Pancreas (tissue), 10 donors: ENCODE data around the gene GPR85. TPM values are rescaled to one million over a fixed set of nuclear protein-coding genes. Genes with fewer than 3 reads are reported as not detected.

Experiments used
- ATAC-seq, 4 donors: fragments of 200-7000 bp; cut with Tn5 transposase; one replicate each; pipeline versions ENCODE4 v1.8.0 to v1.9.1; 2020; ENCODE audit warnings: mild to moderate bottlenecking in 4 of 4, moderate library complexity in 4 of 4
- DNase-seq, 6 donors: peaks; one replicate each; pipeline ENCODE4 v3.0.0-alpha.2; 2020
- FAIRE-seq: peaks from 2 replicates; lab custom pipeline; 2012; peaks lifted over from hg19 to GRCh38; lab: Jason Lieb, UNC
- H3K27ac ChIP-seq, 4 donors: fragments of 200-600 bp; sonication (generic); 1 replicate in 3 of 4; 2 replicates in 1 of 4; pipeline versions ENCODE4 v1.5.0 to v1.8.0; 2020
- H3K27me3 ChIP-seq, 4 donors: fragments of 200-600 bp; one replicate each; pipeline ENCODE4 v1.8.0; 2021
- H3K36me3 ChIP-seq, 3 donors: fragments of 200-600 bp; sonication (generic) in 1 of 3; one replicate each; pipeline versions ENCODE4 v1.5.0 to v1.8.0; 2020 to 2021
- H3K4me1 ChIP-seq, 3 donors: fragments of 200-600 bp; one replicate each; pipeline ENCODE4 v1.8.0; 2021
- H3K4me3 ChIP-seq, 4 donors: fragments of 200-600 bp; sonication (generic) in 2 of 4; one replicate each; pipeline versions ENCODE4 v1.5.0 to v1.8.0; 2020 to 2021
- H3K9me3 ChIP-seq, 4 donors: fragments of 200-600 bp; one replicate each; pipeline ENCODE4 v1.8.0; 2021
- CTCF ChIP-seq, 4 donors: fragments of 200-600 bp; sonication (generic) in 3 of 4; IDR thresholded peaks; one replicate each; pipeline versions ENCODE4 v1.5.0 to v1.8.0; 2021; ENCODE audit warnings: antibody characterized with exemption in 4 of 4
- WGBS, 2 donors: extraction: QIAGEN DNeasy Blood & Tissue Kit; methylation state at CpG; one replicate each; pipeline ENCODE4 v1.1.7; 2013; 5-methylcytosine and 5-hydroxymethylcytosine counted together
- intact Hi-C, 3 donors: fragments of 100-400 bp; cut with DNase I; formaldehyde crosslinking; loops; one replicate each; pipeline versions ENCODE4 v1.11.1 to v1.14.2; 2022
- polyA plus RNA-seq, 2 donors: library from polyadenylated mRNA; stranded (reverse); fragments of 200-250 nt; gene quantifications; one replicate each; pipeline ENCODE4 v1.2.3, GENCODE V29; 2013
- total RNA-seq, 6 donors: library from RNA; stranded (reverse); fragmentation: NEBNext Ultra II Directional in 4 of 6; extraction: Animal tissue kit (Norgen Biotek cat#: 25700) in 4 of 6; gene quantifications; one replicate each; pipeline versions ENCODE4 v1.2.1 to v1.2.4, GENCODE V29; 2021 to 2023
- donor health status: healthy with polysubstance abuse.
- donor health status: DM: no; HTN: no; CAD: no; lungs with moderate emphysema.
- donor health status: DM: no; HTN: no; CAD: no.
- donor health status: control.
- donor health status: control.
- donor health status: Bipolar disorder and iron deficiency.
- donor health status: DM: yes; HTN: yes; CAD: no.
- donor health status: DM: no; HTN: no; CAD: no.
- donor health status: DM: no; HTN: no; CAD: no.
- donor health status: DM: yes; HTN: yes; CAD: no.

Gene GPR85, protein sequence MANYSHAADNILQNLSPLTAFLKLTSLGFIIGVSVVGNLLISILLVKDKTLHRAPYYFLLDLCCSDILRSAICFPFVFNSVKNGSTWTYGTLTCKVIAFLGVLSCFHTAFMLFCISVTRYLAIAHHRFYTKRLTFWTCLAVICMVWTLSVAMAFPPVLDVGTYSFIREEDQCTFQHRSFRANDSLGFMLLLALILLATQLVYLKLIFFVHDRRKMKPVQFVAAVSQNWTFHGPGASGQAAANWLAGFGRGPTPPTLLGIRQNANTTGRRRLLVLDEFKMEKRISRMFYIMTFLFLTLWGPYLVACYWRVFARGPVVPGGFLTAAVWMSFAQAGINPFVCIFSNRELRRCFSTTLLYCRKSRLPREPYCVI
- total RNA-seq, result under 1 TPM in 5 of 6 donors, not detected in 1; 0.06 to 0.28 (median 0.23) TPM
- 1 to 10 TPM in 1 of 2 donors, under 1 TPM in 1; 0.11 to 1.2 TPM for polyA plus RNA-seq

DNA sequence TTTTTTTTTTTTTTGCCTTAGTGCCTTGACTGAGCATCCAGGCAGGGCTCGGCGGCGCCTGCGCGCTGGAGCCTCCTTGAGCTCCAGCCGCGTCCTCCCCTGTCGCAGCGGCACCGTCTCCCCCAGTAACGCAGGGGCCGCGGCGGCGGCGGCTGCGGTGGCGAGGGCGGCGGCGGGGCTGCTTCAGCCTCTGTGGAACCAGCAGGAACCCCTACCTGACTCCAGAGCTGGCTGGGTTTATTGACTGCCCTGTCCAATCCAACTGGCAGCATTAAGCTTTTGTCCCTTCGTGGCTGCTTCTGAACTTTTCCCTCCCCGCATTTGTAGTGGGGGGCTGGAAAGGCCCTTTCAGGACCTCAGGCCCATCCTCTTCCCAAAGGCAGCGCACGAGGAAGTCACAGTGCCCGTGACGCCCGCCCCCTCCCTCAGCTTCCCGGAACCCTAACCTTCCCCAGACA is at the start of gene GPR85:
Gene GPR85, minus strand, starts transcription at position 397 of the 458 bp plus-strand sequence. CDS start 2,106 bp downstream, outside the sequence.
- no peak for TF ChIP-seq CTCF (IDR thresholded peaks at IDR 0.05)
- Histone ChIP-seq H3K4me3 (peak within 1 kb of the TSS; percentile 10 to 48 (median 19)), H3K36me3 (no peaks in the 10 kb centered on the region), H3K4me1 (no peaks in the 10 kb centered on the region), H3K27me3 (no peaks in the 10 kb centered on the region), H3K9me3 (no peaks in the 10 kb centered on the region), H3K27ac (no peak within 1 kb of the TSS)
- intact Hi-C loops, result no loop called here
- FAIRE-seq (no peak), ATAC-seq (peak; percentile 76 to 92 (median 88)), DNase-seq (peak; percentile 12 to 76 (median 29))
- 2% methylated on average over 29 of the region's 29 CpGs for WGBS, 2 donors

GRCh38 chr7:113134025-113134424 is 47.4 kb upstream of the GPR85 start:
- H3K4me3 ChIP-seq, result no peak overlapping the region
- TF ChIP-seq CTCF (IDR thresholded peaks at IDR 0.05), result no peak
- intact Hi-C loops, result no loop called here
- no peaks in the 10 kb centered on the region for H3K36me3 ChIP-seq
- DNase-seq, result no peak
- H3K4me1 ChIP-seq, result no peaks in the 10 kb centered on the region
- no peak for ATAC-seq
- WGBS, 2 donors, result 63 to 70% methylated on average over 1 of the region's 1 CpG
- no peaks in the 10 kb centered on the region for H3K27me3 ChIP-seq
- no peak for FAIRE-seq
- H3K9me3 ChIP-seq, result no peaks in the 10 kb centered on the region
- H3K27ac ChIP-seq, result no peak overlapping the region

DNA sequence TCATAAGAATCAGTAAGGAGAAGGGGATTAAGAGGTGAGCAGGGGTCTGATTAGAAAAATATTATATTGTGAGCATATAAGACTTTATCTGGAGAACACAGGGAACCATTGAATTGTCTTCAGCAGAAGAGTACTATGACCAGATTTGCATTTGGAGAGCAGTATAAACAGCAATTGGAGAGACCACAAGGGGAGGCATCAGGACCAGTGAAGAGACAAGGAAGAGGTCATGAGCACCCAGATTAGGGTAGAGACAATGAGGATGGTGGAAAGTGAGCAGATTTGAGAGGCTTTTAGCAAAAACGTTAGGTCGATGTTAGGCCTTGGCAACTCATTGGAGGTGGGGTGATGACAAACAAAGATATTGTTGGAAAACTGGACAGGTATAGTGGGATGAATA is 44.7 kb upstream of the GPR85 start:
- no peak for FAIRE-seq
- Histone ChIP-seq H3K36me3 (no peaks in the 10 kb centered on the region), H3K9me3 (no peaks in the 10 kb centered on the region), H3K27me3 (no peaks in the 10 kb centered on the region), H3K4me3 (no peak overlapping the region), H3K27ac (no peak overlapping the region), H3K4me1 (no peaks in the 10 kb centered on the region)
- no peak for ATAC-seq
- no peak for TF ChIP-seq CTCF (IDR thresholded peaks at IDR 0.05)
- WGBS, 2 donors, result 60 to 66% methylated on average over 2 of the region's 2 CpGs
- intact Hi-C loops, result no loop called here
- no peak for DNase-seq

DNA sequence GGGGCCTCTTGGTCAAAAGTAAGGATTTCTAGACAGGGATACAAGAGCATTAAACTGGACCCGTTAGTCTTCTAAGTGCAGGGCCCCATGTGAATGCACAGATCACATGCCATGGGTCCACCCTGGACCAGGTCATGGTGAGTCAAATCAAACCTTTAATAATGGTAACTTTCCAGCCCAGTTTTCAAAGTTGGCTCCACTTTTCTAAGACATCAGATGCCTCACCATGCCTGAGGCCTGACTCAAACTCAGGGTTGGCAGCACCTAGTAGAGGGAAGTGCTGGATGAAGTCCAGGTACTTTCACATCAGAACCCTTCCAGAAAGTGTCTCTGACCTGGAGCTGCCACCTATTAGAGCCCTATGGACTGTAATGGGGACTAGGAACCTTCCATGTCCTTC is 41.4 kb upstream of the GPR85 start:
- TF ChIP-seq CTCF (IDR thresholded peaks at IDR 0.05), result no peak
- Histone ChIP-seq H3K4me1 (no peaks in the 10 kb centered on the region), H3K36me3 (no peaks in the 10 kb centered on the region), H3K27ac (no peak overlapping the region), H3K27me3 (no peaks in the 10 kb centered on the region), H3K9me3 (no peaks in the 10 kb centered on the region), H3K4me3 (no peak overlapping the region)
- DNase-seq (no peak), FAIRE-seq (no peak), ATAC-seq (no peak)
- intact Hi-C loops, result no loop called here
- 87 to 100% methylated on average over 1 of the region's 1 CpG for WGBS, 2 donors

GRCh38 chr7:113125728-113126127 is 39.1 kb upstream of the GPR85 start:
- Histone ChIP-seq H3K4me3 (no peak overlapping the region), H3K9me3 (no peaks in the 10 kb centered on the region), H3K27ac (no peak overlapping the region), H3K4me1 (no peaks in the 10 kb centered on the region), H3K27me3 (no peaks in the 10 kb centered on the region), H3K36me3 (no peaks in the 10 kb centered on the region)
- ATAC-seq (no peak), DNase-seq (no peak), FAIRE-seq (no peak)
- intact Hi-C loops, result no loop called here
- WGBS, 2 donors, result 57 to 66% methylated on average over 2 of the region's 2 CpGs
- TF ChIP-seq CTCF (IDR thresholded peaks at IDR 0.05), result no peak
